Measurements from ENCODE around the gene FAM53B.

The FAM53B gene

GRCh38 chr10:124678557-124679240 is 65.5 kb downstream of the FAM53B start:
- H3K4me3 Mint-ChIP-seq = peak overlapping the region; percentile 37

GRCh38 chr10:124677749-124678556 is 66.2 kb downstream of the FAM53B start:
- Mint-ChIP-seq H3K4me3 (no peak overlapping the region), H3K36me3 (ENCODE audit: low read depth) (peaks cover 27% of the 10 kb centered on the region), H3K27ac (no peak overlapping the region), H3K9me3 (no peaks in the 10 kb centered on the region), H3K4me1 (ENCODE audit: low read depth) (peaks cover 80% of the 10 kb centered on the region), H3K27me3 (no peaks in the 10 kb centered on the region)

More at GRCh38 chr10:124678557-124679240, 65.5 kb downstream of the FAM53B start:
- no peaks in the 10 kb centered on the region for H3K9me3 Mint-ChIP-seq
- peaks cover 27% of the 10 kb centered on the region for H3K36me3 Mint-ChIP-seq (ENCODE audit: low read depth)
- H3K27ac Mint-ChIP-seq = peak overlapping the region; percentile 55
- peaks cover 80% of the 10 kb centered on the region for H3K4me1 Mint-ChIP-seq (ENCODE audit: low read depth)
- H3K27me3 Mint-ChIP-seq = no peaks in the 10 kb centered on the region

- Mint-ChIP-seq H3K36me3 (ENCODE audit: low read depth) (peaks cover 27% of the 10 kb centered on the region), H3K27me3 (no peaks in the 10 kb centered on the region), H3K4me3 (no peak overlapping the region), H3K27ac (no peak overlapping the region), H3K9me3 (no peaks in the 10 kb centered on the region), H3K4me1 (ENCODE audit: low read depth) (peaks cover 81% of the 10 kb centered on the region)
Observed at GRCh38 chr10:124677293-124677699, 66.9 kb downstream of the FAM53B start.

GRCh38 chr10:124676416-124677062 is 67.6 kb downstream of the FAM53B start:
- Mint-ChIP-seq H3K27ac (peak overlapping the region; percentile 0), H3K9me3 (no peaks in the 10 kb centered on the region), H3K4me1 (ENCODE audit: low read depth) (peaks cover 89% of the 10 kb centered on the region), H3K4me3 (no peak overlapping the region), H3K27me3 (no peaks in the 10 kb centered on the region), H3K36me3 (ENCODE audit: low read depth) (peaks cover 24% of the 10 kb centered on the region)

GRCh38 chr10:124675824-124676223 is 68.4 kb downstream of the FAM53B start:
- H3K36me3 Mint-ChIP-seq (ENCODE audit: low read depth) = peaks cover 17% of the 10 kb centered on the region
- H3K4me1 Mint-ChIP-seq (ENCODE audit: low read depth) = peaks cover 95% of the 10 kb centered on the region

GRCh38 chr10:124675261-124675660 is 68.9 kb downstream of the FAM53B start:
- H3K36me3 Mint-ChIP-seq (ENCODE audit: low read depth) = peaks cover 12% of the 10 kb centered on the region
- no peaks in the 10 kb centered on the region for H3K9me3 Mint-ChIP-seq
- H3K4me3 Mint-ChIP-seq = no peak overlapping the region
- H3K27ac Mint-ChIP-seq = no peak overlapping the region
- H3K27me3 Mint-ChIP-seq = no peaks in the 10 kb centered on the region
- peaks cover 95% of the 10 kb centered on the region for H3K4me1 Mint-ChIP-seq (ENCODE audit: low read depth)

More at GRCh38 chr10:124675824-124676223, 68.4 kb downstream of the FAM53B start:
- Mint-ChIP-seq H3K4me3 (no peak overlapping the region), H3K27me3 (no peaks in the 10 kb centered on the region), H3K9me3 (no peaks in the 10 kb centered on the region), H3K27ac (peak overlapping the region; percentile 0)

- Mint-ChIP-seq H3K27ac (no peak overlapping the region), H3K4me1 (ENCODE audit: low read depth) (peaks cover 93% of the 10 kb centered on the region), H3K9me3 (no peaks in the 10 kb centered on the region), H3K27me3 (no peaks in the 10 kb centered on the region), H3K36me3 (ENCODE audit: low read depth) (peaks cover 7% of the 10 kb centered on the region), H3K4me3 (no peak overlapping the region)
Observed at GRCh38 chr10:124674768-124675222, 69.4 kb downstream of the FAM53B start.

- H3K27me3 Mint-ChIP-seq = no peaks in the 10 kb centered on the region
- no peak overlapping the region for H3K27ac Mint-ChIP-seq
- no peaks in the 10 kb centered on the region for H3K36me3 Mint-ChIP-seq (ENCODE audit: low read depth)
- peaks cover 82% of the 10 kb centered on the region for H3K4me1 Mint-ChIP-seq (ENCODE audit: low read depth)
- H3K4me3 Mint-ChIP-seq = no peak overlapping the region
- H3K9me3 Mint-ChIP-seq = no peaks in the 10 kb centered on the region
Observed at GRCh38 chr10:124672181-124672638, 72.0 kb downstream of the FAM53B start.

GRCh38 chr10:124671486-124672075 is 72.6 kb downstream of the FAM53B start:
- Mint-ChIP-seq H3K36me3 (ENCODE audit: low read depth) (no peaks in the 10 kb centered on the region), H3K4me1 (ENCODE audit: low read depth) (peaks cover 76% of the 10 kb centered on the region), H3K9me3 (no peaks in the 10 kb centered on the region), H3K4me3 (no peak overlapping the region), H3K27me3 (no peaks in the 10 kb centered on the region), H3K27ac (no peak overlapping the region)

GRCh38 chr10:124670849-124671248 is 73.3 kb downstream of the FAM53B start:
- H3K4me3 Mint-ChIP-seq = no peak overlapping the region
- no peaks in the 10 kb centered on the region for H3K9me3 Mint-ChIP-seq
- no peak overlapping the region for H3K27ac Mint-ChIP-seq
- peaks cover 68% of the 10 kb centered on the region for H3K4me1 Mint-ChIP-seq (ENCODE audit: low read depth)
- H3K36me3 Mint-ChIP-seq (ENCODE audit: low read depth) = no peaks in the 10 kb centered on the region
- no peaks in the 10 kb centered on the region for H3K27me3 Mint-ChIP-seq

- H3K4me1 Mint-ChIP-seq (ENCODE audit: low read depth) = peaks cover 61% of the 10 kb centered on the region
- H3K4me3 Mint-ChIP-seq = no peak overlapping the region
Observed at GRCh38 chr10:124669824-124670654, 74.1 kb downstream of the FAM53B start.

GRCh38 chr10:124669141-124669823 is 74.9 kb downstream of the FAM53B start:
- Mint-ChIP-seq H3K27me3 (no peaks in the 10 kb centered on the region), H3K36me3 (ENCODE audit: low read depth) (no peaks in the 10 kb centered on the region), H3K9me3 (no peaks in the 10 kb centered on the region), H3K4me3 (no peak overlapping the region), H3K4me1 (ENCODE audit: low read depth) (peaks cover 56% of the 10 kb centered on the region), H3K27ac (no peak overlapping the region)

More at GRCh38 chr10:124669824-124670654, 74.1 kb downstream of the FAM53B start:
- Mint-ChIP-seq H3K36me3 (ENCODE audit: low read depth) (no peaks in the 10 kb centered on the region), H3K27ac (peak overlapping the region; percentile 19), H3K27me3 (no peaks in the 10 kb centered on the region), H3K9me3 (no peaks in the 10 kb centered on the region)

- Mint-ChIP-seq H3K4me3 (no peak overlapping the region), H3K4me1 (ENCODE audit: low read depth) (peaks cover 51% of the 10 kb centered on the region), H3K36me3 (ENCODE audit: low read depth) (no peaks in the 10 kb centered on the region)
Observed at GRCh38 chr10:124668517-124669051, 75.6 kb downstream of the FAM53B start.

More at GRCh38 chr10:124668517-124669051, 75.6 kb downstream of the FAM53B start:
- H3K9me3 Mint-ChIP-seq = no peaks in the 10 kb centered on the region
- H3K27ac Mint-ChIP-seq = no peak overlapping the region
- H3K27me3 Mint-ChIP-seq = no peaks in the 10 kb centered on the region

Measured in stimulated activated naive CD8-positive, alpha-beta T cell treated with anti-CD3 and anti-CD28 coated beads, Interleukin-15, Interleukin-2, amounts not matched to agents 100 ng/mL and 50 ng/mL, for 24 hours (primary cell).